ENCODE data around the gene CDHR3. TPM values are rescaled to one million over a fixed set of nuclear protein-coding genes. Genes with fewer than 3 reads are reported as not detected.

The CDHR3 gene
- polyA plus RNA-seq, 3 donors: 1.5 to 6.4 (median 2.8) TPM

Other genes starting within 250 kb of the CDHR3 start
- gene ATXN7L1, start 86.7 kb upstream of the CDHR3 start, polyA plus RNA-seq: 1 to 10 TPM; 2.4 to 5.3 (median 3.7) TPM
- gene SYPL1, start 149.0 kb downstream of the CDHR3 start, polyA plus RNA-seq: 10 to 100 TPM; 40.4 to 53.5 (median 42.3) TPM